WTC11 (cell line): ENCODE data around the gene GALNT17. TPM values are rescaled to one million over a fixed set of nuclear protein-coding genes. Genes with fewer than 3 reads are reported as not detected.

Source experiments
- ATAC-seq: fragments of 200-7000 bp; cut with Tn5 transposase; 2 replicates; pipeline ENCODE4 v1.10.0; 2021; ENCODE audit warnings: mild to moderate bottlenecking, moderate library complexity
- CTCF ChIA-PET: fragments of 300-600 bp; sonication (Branson Sonifier 250); formaldehyde crosslinking; loops from one replicate; lab custom pipeline; 2021; ENCODE audit warnings: antibody characterized with exemption; lab: Charles Lee
- POLR2A ChIA-PET: fragments of 350-600 bp; sonication (Branson Sonifier 250); formaldehyde crosslinking; loops from one replicate; lab custom pipeline; 2021; ENCODE audit warnings: antibody characterized with exemption; lab: Charles Lee
- DNase-seq: peaks from one replicate; pipeline ENCODE4 v3.0.0; 2021; ENCODE audit warnings: low spot score
- H3K27ac Mint-ChIP-seq: 2 replicates; pipeline ENCODE4 v1.8.0; 2021; ENCODE audit warnings: mixed read lengths
- H3K27me3 Mint-ChIP-seq: 2 replicates; pipeline ENCODE4 v1.8.0; 2021; ENCODE audit warnings: low read depth, mild to moderate bottlenecking, moderate library complexity, mixed read lengths
- H3K36me3 Mint-ChIP-seq: 2 replicates; pipeline ENCODE4 v1.8.0; 2021; ENCODE audit warnings: mixed read lengths
- H3K4me1 Mint-ChIP-seq: 2 replicates; pipeline ENCODE4 v1.8.0; 2022; ENCODE audit warnings: mixed read lengths
- H3K4me3 Mint-ChIP-seq: 2 replicates; pipeline ENCODE4 v1.8.0; 2021; ENCODE audit warnings: mild to moderate bottlenecking, moderate library complexity, mixed read lengths
- H3K9me3 Mint-ChIP-seq: 2 replicates; pipeline ENCODE4 v1.8.0; 2021; ENCODE audit warnings: mixed read lengths
- E2F4 ChIP-seq: sonication (generic); formaldehyde crosslinking; IDR thresholded peaks from 2 replicates; pipeline ENCODE4 v1.8.1; 2022; ENCODE audit warnings: low read depth, mild to moderate bottlenecking, moderate library complexity, missing genetic modification reagents, borderline replicate concordance
- ERG ChIP-seq: fragments of 250-450 bp; sonication (Bioruptor Pico); IDR thresholded peaks from 2 replicates; pipeline ENCODE4 v1.8.0; 2021; ENCODE audit warnings: mild to moderate bottlenecking
- ETV6 ChIP-seq: sonication (generic); formaldehyde crosslinking; IDR thresholded peaks from 2 replicates; pipeline ENCODE4 v1.8.1; 2022; ENCODE audit warnings: mild to moderate bottlenecking, missing genetic modification reagents
- FOXJ3 ChIP-seq: sonication (generic); formaldehyde crosslinking; IDR thresholded peaks from 2 replicates; pipeline ENCODE4 v1.9.0; 2021; ENCODE audit warnings: missing genetic modification reagents, mild to moderate bottlenecking, borderline replicate concordance
- FOXK1 ChIP-seq: sonication (generic); formaldehyde crosslinking; IDR thresholded peaks from 2 replicates; pipeline ENCODE4 v1.8.0; 2022; ENCODE audit warnings: mild to moderate bottlenecking, moderate library complexity, missing genetic modification reagents
- GTF2I ChIP-seq: fragments of 250-450 bp; sonication (Bioruptor Pico); conservative IDR thresholded peaks from 2 replicates; pipeline ENCODE4 v1.4.0; 2021; ENCODE audit warnings: mild to moderate bottlenecking
- JAZF1 ChIP-seq: fragments of 250-450 bp; sonication (Bioruptor Pico); IDR thresholded peaks from 2 replicates; pipeline ENCODE4 v1.9.0; 2021; ENCODE audit warnings: moderate library complexity, mild to moderate bottlenecking, inconsistent platforms
- NFE2L1 ChIP-seq: sonication (generic); formaldehyde crosslinking; IDR thresholded peaks from 2 replicates; pipeline ENCODE4 v1.8.1; 2023; ENCODE audit warnings: missing genetic modification reagents
- NR3C1 ChIP-seq: sonication (generic); formaldehyde crosslinking; conservative IDR thresholded peaks from 2 replicates; pipeline ENCODE4 v1.8.1; 2023; ENCODE audit warnings: low read depth, mild to moderate bottlenecking, missing genetic modification reagents
- TCF7 ChIP-seq: sonication (generic); formaldehyde crosslinking; IDR thresholded peaks from 2 replicates; pipeline ENCODE4 v1.8.0; 2022; ENCODE audit warnings: mild to moderate bottlenecking, low read depth, missing genetic modification reagents, moderate library complexity
- ZNF138 ChIP-seq: sonication (generic); formaldehyde crosslinking; conservative IDR thresholded peaks from 2 replicates; pipeline ENCODE4 v1.8.1; 2022; ENCODE audit warnings: mild to moderate bottlenecking, moderate library complexity, missing genetic modification reagents
- ZNF281 ChIP-seq: sonication (generic); formaldehyde crosslinking; IDR thresholded peaks from 2 replicates; pipeline ENCODE4 v1.8.0; 2023; ENCODE audit warnings: mild to moderate bottlenecking, missing genetic modification reagents
- ZNF425 ChIP-seq: fragments of 250-450 bp; sonication (Bioruptor Pico); conservative IDR thresholded peaks from 2 replicates; pipeline ENCODE4 v1.9.0; 2021; ENCODE audit warnings: mild to moderate bottlenecking
- ZNF512 ChIP-seq: sonication (generic); formaldehyde crosslinking; IDR thresholded peaks from 2 replicates; pipeline ENCODE4 v1.8.1; 2022; ENCODE audit warnings: missing genetic modification reagents, borderline replicate concordance
- total RNA-seq: library from RNA; stranded (reverse); gene quantifications from 3 replicates; pipeline ENCODE4 v1.2.3, GENCODE V29; 2021

The GALNT17 gene
- total RNA-seq, 1 experiment from 2014 or later: 61.1 TPM

- peaks cover 37% of the 10 kb centered on the region for H3K36me3 Mint-ChIP-seq
- H3K27ac Mint-ChIP-seq: 0 out of 2 replicates have a peak overlapping the region, but pooled peaks have one; percentile 4
- DNase-seq (no peak), ATAC-seq (no peak)
- POLR2A ChIA-PET: no interaction called here
- no peak overlapping the region for H3K4me3 Mint-ChIP-seq
- peaks cover 28% of the 10 kb centered on the region for H3K9me3 Mint-ChIP-seq
- TF ChIP-seq JAZF1 (CRISPR knock-in tag): no peak
- no peak for TF ChIP-seq FOXK1 (CRISPR knock-in tag)
- no peak for TF ChIP-seq GTF2I
- TF ChIP-seq ETV6: no peak
- no peak for TF ChIP-seq NR3C1 (CRISPR knock-in tag)
- no peak for TF ChIP-seq ZNF512
- TF ChIP-seq ZNF425 (CRISPR knock-in tag): no peak
- no peak for TF ChIP-seq ERG
- no peak for TF ChIP-seq TCF7 (CRISPR knock-in tag)
- TF ChIP-seq ZNF138 (CRISPR knock-in tag): no peak
- TF ChIP-seq FOXJ3 (CRISPR knock-in tag): no peak
- TF ChIP-seq, all 79 proteins: peak for 0
- Mint-ChIP-seq H3K4me1 (peaks cover 56% of the 10 kb centered on the region), H3K27me3 (no peaks in the 10 kb centered on the region)
- CTCF ChIA-PET: interaction anchor here (1.4 kb wide), 1 partner anchor 391 kb away, joined by 3 read pairs; no protein-coding TSS in a partner anchor
Observed at GRCh38 chr7:71342202-71342601, 210.3 kb downstream of the GALNT17 start.

- H3K4me3 Mint-ChIP-seq: no peak overlapping the region
- ATAC-seq: peak; percentile 28; the same call in 1 of the 2 replicates
- H3K36me3 Mint-ChIP-seq: peaks cover 37% of the 10 kb centered on the region
- TF ChIP-seq NFE2L1: no peak
- no peak for TF ChIP-seq ZNF281 (CRISPR knock-in tag)
- no peak for TF ChIP-seq E2F4 (CRISPR knock-in tag)
- H3K9me3 Mint-ChIP-seq: peaks cover 28% of the 10 kb centered on the region
- ChIA-PET CTCF (interaction anchor here (1.4 kb wide), 1 partner anchor 390 kb away, joined by 3 read pairs; no protein-coding TSS in a partner anchor), POLR2A (interaction anchor here (0.5 kb wide), 1 partner anchor 129 kb away, joined by 3 read pairs; no protein-coding TSS in a partner anchor)
- H3K27me3 Mint-ChIP-seq: no peaks in the 10 kb centered on the region
- peak overlapping the region; percentile 55; the same call in 1 of the 2 replicates for H3K27ac Mint-ChIP-seq
- peaks cover 64% of the 10 kb centered on the region for H3K4me1 Mint-ChIP-seq
- no peak for DNase-seq
Observed at GRCh38 chr7:71343039-71343438, 211.1 kb downstream of the GALNT17 start.
